K562 (cell line): ENCODE data around the gene FAM171A2. TPM values are rescaled to one million over a fixed set of nuclear protein-coding genes. Genes with fewer than 3 reads are reported as not detected.

Experiments used
- C11orf30 ChIP-seq: fragments of 450-650 bp; IDR thresholded peaks from 2 replicates; pipeline ENCODE4 v1.6.1; 2016; ENCODE audit warnings: low read depth, mild to moderate bottlenecking
- FOXO4 ChIP-seq: fragments of 450-650 bp; formaldehyde crosslinking; IDR thresholded peaks from 2 replicates; pipeline ENCODE4 v1.4.0; 2020; ENCODE audit warnings: mild to moderate bottlenecking, moderate library complexity
- GTF2F1 ChIP-seq: IDR thresholded peaks from 2 replicates; pipeline ENCODE4 v1.6.1; 2011; ENCODE audit warnings: low read depth, low read length, improper control_type of control experiment
- MTA2 ChIP-seq: fragments of 450-650 bp; IDR thresholded peaks from 2 replicates; pipeline ENCODE4 v1.6.1; 2016; ENCODE audit warnings: low read depth
- MXD1 ChIP-seq: fragments of 250-450 bp; sonication (Bioruptor Pico); IDR thresholded peaks from 2 replicates; pipeline ENCODE4 v1.8.0; 2021; ENCODE audit warnings: borderline replicate concordance, mild to moderate bottlenecking, moderate library complexity; ENCODE audit not compliant: poor library complexity, severe bottlenecking
- MYNN ChIP-seq, 2 experiments: sonication (generic); formaldehyde crosslinking in 1 of 2; IDR thresholded peaks; 2 replicates each; pipeline versions ENCODE4 v1.5.0 to v1.6.1; 2016 to 2020; ENCODE audit warnings: antibody characterized with exemption in 1 of 2, missing genetic modification reagents in 1 of 2
- PTTG1 ChIP-seq: fragments of 450-650 bp; IDR thresholded peaks from 2 replicates; pipeline ENCODE4 v1.6.1; 2016; ENCODE audit warnings: low read depth, mild to moderate bottlenecking, missing genetic modification characterization, missing compliant biosample characterization
- RBM25 ChIP-seq: fragments of 200-400 bp; formaldehyde crosslinking; IDR thresholded peaks from 2 replicates; pipeline ENCODE4 v1.6.1; 2018; ENCODE audit warnings: low read length, low read depth, moderate library complexity; ENCODE audit not compliant: severe bottlenecking
- REST ChIP-seq, 2 experiments: fragments of 450-650 bp; formaldehyde crosslinking in 1 of 2; IDR thresholded peaks; 2 replicates each; pipeline versions ENCODE4 v1.4.0 to v1.6.1; 2014 to 2020; ENCODE audit warnings: mild to moderate bottlenecking in 2 of 2, borderline replicate concordance in 1 of 2, low read depth in 1 of 2
- RFX7 ChIP-seq: fragments of 250-450 bp; sonication (Bioruptor Pico); IDR thresholded peaks from 2 replicates; pipeline ENCODE4 v1.5.1; 2021; ENCODE audit warnings: mild to moderate bottlenecking
- SMAD2 ChIP-seq: fragments of 150-350 bp; IDR thresholded peaks from 2 replicates; pipeline ENCODE4 v1.6.1; 2014; ENCODE audit warnings: low read depth, mild to moderate bottlenecking, low read length
- SNRNP70 ChIP-seq: fragments of 200-400 bp; formaldehyde crosslinking; optimal IDR thresholded peaks from 2 replicates; pipeline ENCODE3; 2017; ENCODE audit warnings: low read depth, low read length
- TEAD4 ChIP-seq, 2 experiments: sonication (generic) in 1 of 2; formaldehyde crosslinking in 1 of 2; IDR thresholded peaks; 2 replicates each; pipeline versions ENCODE4 v1.6.1 to v1.8.0; 2012 to 2022; ENCODE audit warnings: borderline replicate concordance in 1 of 2, inconsistent platforms in 1 of 2, low read length in 1 of 2, mild to moderate bottlenecking in 1 of 2, missing genetic modification reagents in 1 of 2
- ZBTB5 ChIP-seq: fragments of 450-650 bp; IDR thresholded peaks from 2 replicates; pipeline ENCODE4 v1.6.1; 2017; ENCODE audit warnings: antibody characterized with exemption
- ZKSCAN1 ChIP-seq: fragments of 150-350 bp; IDR thresholded peaks from 2 replicates; pipeline ENCODE4 v1.6.1; 2016; ENCODE audit warnings: low read depth, low read length
- ZNF436 ChIP-seq: fragments of 250-450, 450-650 bp; sonication (Bioruptor Pico); formaldehyde crosslinking; IDR thresholded peaks from 2 replicates; pipeline ENCODE4 v1.7.0; 2020; ENCODE audit warnings: mild to moderate bottlenecking
- polyA plus RNA-seq, 8 experiments: library from polyadenylated mRNA; depleted of rRNA in 4 of 8; stranded (reverse) in 5 of 8; unstranded in 3 of 8; fragments of >200 nt; fragmentation: Nextera tagmentation in 2 of 8; fragmentation: Illumina TruSeq in 1 of 8; extraction: Ambion mirVana in 2 of 8; extraction: Trizol in 1 of 8; gene quantifications; 2 replicates each; pipeline versions ENCODE4 v1.2.1 to v1.2.3, GENCODE V29; 2011 to 2014; ENCODE audit warnings: inconsistent platforms in 1 of 8, missing spikeins in 1 of 8
- total RNA-seq, 7 experiments: library from RNA; depleted of rRNA in 6 of 7; stranded (reverse); fragments of >200 nt in 6 of 7; fragmentation: Illumina TruSeq in 2 of 7; extraction: Trizol in 2 of 7; gene quantifications; 2 replicates each; pipeline versions ENCODE4 v1.2.1 to v1.2.3, GENCODE V29; 2011 to 2021; ENCODE audit warnings: low replicate concordance in 1 of 7

The FAM171A2 gene
- total and polyA plus RNA-seq, 9 of the 15 experiments (the other 6 are each of a cell fraction or from before 2014, with no cell fraction given) = 0.10 to 10.2 (median 2.0) TPM; not detected in 1

GRCh38 chr17:44389723-44390202, 26.1 kb upstream of the FAM171A2 start (continued):
- TF ChIP-seq FOXO4 (CRISPR knock-in tag) (no peak), ZNF436 (no peak), MTA2 (peak; percentile 59), ZBTB5 (no peak), C11orf30 (no peak), SNRNP70 (no peak), MYNN (IDR thresholded peaks at IDR 0.05) (no peak), MYNN (CRISPR knock-in tag; IDR thresholded peaks at IDR 0.05) (no peak), TEAD4 (IDR thresholded peaks at IDR 0.05; ENCODE audit: low read length) (peak; percentile 93), TEAD4 (CRISPR knock-in tag; IDR thresholded peaks at IDR 0.05; ENCODE audit: borderline replicate concordance) (no peak), ZKSCAN1 (0 out of 2 replicates have a peak, but pooled peaks have one; percentile 59), RBM25 (no peak), RFX7 (CRISPR knock-in tag) (no peak), REST (IDR thresholded peaks at IDR 0.05; ENCODE audit: borderline replicate concordance) (peak; percentile 96), REST (CRISPR knock-in tag; IDR thresholded peaks at IDR 0.05; ENCODE audit: low read depth) (no peak), GTF2F1 (no peak), SMAD2 (no peak), MXD1 (CRISPR knock-in tag) (no peak), PTTG1 (tag) (no peak)
